Kidney (tissue), 14 donors: ENCODE data around the gene WDR86. TPM values are rescaled to one million over a fixed set of nuclear protein-coding genes. Genes with fewer than 3 reads are reported as not detected.
A peak's percentile ranks its signal among the peaks of the same experiment; 100 is the strongest.

ENCODE experiments used
- DNase-seq, 5 donors: peaks; one replicate each; pipeline ENCODE4 v3.0.0-alpha.2; 2013 to 2020
- FAIRE-seq: peaks from 2 replicates; lab custom pipeline; 2012; peaks lifted over from hg19 to GRCh38; lab: Jason Lieb, UNC
- H3K27ac ChIP-seq, 2 donors: one replicate each; pipeline ENCODE4 v1.7.0; 2013; ENCODE audit warnings: low read depth in 2 of 2, low read length in 2 of 2, inconsistent platforms in 1 of 2
- H3K27me3 ChIP-seq: one replicate; pipeline ENCODE4 v1.7.1; 2013; ENCODE audit warnings: low read length, inconsistent platforms; ENCODE audit not compliant: control insufficient read depth, insufficient read depth
- H3K36me3 ChIP-seq, 3 donors: one replicate each; pipeline versions ENCODE4 v1.7.0 to v1.7.1; 2013; ENCODE audit warnings: low read length in 3 of 3, control low read depth in 1 of 3, inconsistent platforms in 1 of 3; ENCODE audit not compliant: insufficient read depth in 3 of 3, control insufficient read depth in 2 of 3
- H3K4me1 ChIP-seq, 3 donors: one replicate each; pipeline versions ENCODE4 v1.7.0 to v1.7.1; 2013; ENCODE audit warnings: low read length in 3 of 3, inconsistent platforms in 1 of 3, low read depth in 1 of 3; ENCODE audit not compliant: control insufficient read depth in 2 of 3, insufficient read depth in 2 of 3
- H3K4me3 ChIP-seq, 3 donors: one replicate each; pipeline versions ENCODE4 v1.7.0 to v1.8.1; 2013; ENCODE audit warnings: low read length in 3 of 3, control low read depth in 1 of 3, inconsistent platforms in 1 of 3
- H3K9ac ChIP-seq, 3 donors: one replicate each; pipeline versions ENCODE4 v1.7.0 to v1.7.1; 2013; ENCODE audit warnings: low read length in 3 of 3, control low read depth in 1 of 3, inconsistent platforms in 1 of 3
- H3K9me3 ChIP-seq, 3 donors: one replicate each; pipeline versions ENCODE4 v1.7.0 to v1.7.1; 2013; ENCODE audit warnings: low read length in 3 of 3, control low read depth in 1 of 3, inconsistent platforms in 1 of 3; ENCODE audit not compliant: control insufficient read depth in 2 of 3, insufficient read depth in 1 of 3
- intact Hi-C: fragments of 100-400 bp; cut with DNase I; formaldehyde crosslinking; loops from one replicate; pipeline ENCODE4 v1.11.1; 2022
- polyA plus RNA-seq: library from polyadenylated mRNA; stranded (reverse); fragments of 350-450 nt; fragmentation: Illumina TruSeq; extraction: RNeasy Lipid Tissue Mini Kit (QIAGEN cat#74804); gene quantifications from one replicate; pipeline ENCODE4 v1.2.3, GENCODE V29; 2014; ENCODE audit warnings: low read depth, low replicate concordance; ENCODE audit not compliant: insufficient read depth
- total RNA-seq: library from RNA; stranded (reverse); fragmentation: NEBNext Ultra II Directional; extraction: Animal tissue kit (Norgen Biotek cat#: 25700); gene quantifications from one replicate; pipeline ENCODE4 v1.2.1, GENCODE V29; 2021
- TF ChIP-seq, protein P1 (sequence below): IDR thresholded peaks from 3 replicates; pipeline ENCODE4 v1.5.1; 2012; ENCODE audit warnings: mild to moderate bottlenecking, moderate library complexity, borderline replicate concordance; ENCODE audit not compliant: insufficient read depth; ENCODE audit errors: extremely low read depth
- donor health status: control.
- donor health status: control.
- donor health status: control.
- donor health status: control.
- donor health status: control.
- donor health status: DM: yes; HTN: yes; CAD: no.
- donor health status: Normal renal cell carcinoma (clear cell type).

The WDR86 gene
- total and polyA plus RNA-seq, 2 donors from 2014 or later: 1.8 to 5.9 TPM

DNA sequence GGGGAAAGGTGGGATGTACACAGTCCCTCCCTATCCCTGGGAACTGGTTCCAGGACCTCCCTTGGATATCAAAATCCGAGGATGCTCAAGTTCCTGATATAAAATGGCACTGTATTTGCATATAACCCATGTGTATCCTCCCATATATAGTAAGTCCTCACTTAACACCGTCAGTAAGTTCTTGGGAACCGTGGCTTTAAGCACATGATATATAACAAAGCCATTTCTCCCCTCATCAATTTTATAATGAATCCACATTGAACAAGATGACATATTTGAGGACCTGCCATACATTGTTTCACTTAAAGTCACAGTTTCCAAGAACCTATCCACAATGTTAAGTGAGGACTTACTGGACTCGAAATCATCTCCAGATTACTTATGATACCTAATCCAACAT is 24.7 kb upstream of the WDR86 start:
- H3K27ac ChIP-seq: no peak overlapping the region
- H3K4me3 ChIP-seq: no peak overlapping the region

DNA sequence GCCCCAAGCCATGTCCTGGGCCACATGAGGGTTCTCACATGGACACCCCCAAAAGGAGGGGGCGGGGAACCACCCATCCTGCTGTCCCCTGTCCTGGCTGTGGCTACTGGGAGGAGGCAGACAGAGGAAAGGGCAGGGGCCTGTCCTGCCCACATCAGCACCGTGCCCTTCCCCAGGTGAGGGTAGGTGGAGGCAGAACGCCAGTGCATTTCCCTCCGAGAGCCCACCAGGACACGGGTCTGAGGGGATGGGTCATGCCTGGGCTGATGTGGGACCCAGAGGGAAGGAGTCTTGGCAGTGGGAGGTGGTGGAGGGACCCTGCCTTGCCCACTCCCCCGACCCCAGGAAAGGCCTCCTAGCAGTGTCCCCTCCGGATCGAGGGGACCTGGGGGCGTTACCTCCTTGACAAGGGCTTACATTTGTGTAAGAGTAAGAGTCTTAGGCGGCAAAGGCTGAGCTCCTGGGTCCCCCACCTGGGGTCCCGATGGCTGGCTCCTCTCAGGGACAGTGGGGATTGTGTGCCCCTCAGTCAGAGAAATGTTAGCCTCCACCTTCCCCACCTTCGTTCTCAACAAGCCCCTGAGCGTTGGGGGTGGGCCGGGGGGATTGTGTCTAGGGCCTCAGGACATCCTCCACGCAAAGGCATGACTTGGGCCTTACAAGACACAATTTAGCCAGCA is 24.0 kb upstream of the WDR86 start:
- no peaks in the 10 kb centered on the region for H3K9me3 ChIP-seq
- FAIRE-seq (no peak), DNase-seq (peak in 1 of 5 donors; percentile 39)
- no peaks in the 10 kb centered on the region for H3K27me3 ChIP-seq
- H3K36me3 ChIP-seq: no peaks in the 10 kb centered on the region
- no peak overlapping the region for H3K27ac ChIP-seq
- H3K9ac ChIP-seq: no peak overlapping the region
- H3K4me3 ChIP-seq: no peak overlapping the region
- H3K4me1 ChIP-seq: peaks cover 0 to 8% (median 6%) of the 10 kb centered on the region in 3 donors
- intact Hi-C loops: no loop called here
- TF ChIP-seq, protein P1, sequence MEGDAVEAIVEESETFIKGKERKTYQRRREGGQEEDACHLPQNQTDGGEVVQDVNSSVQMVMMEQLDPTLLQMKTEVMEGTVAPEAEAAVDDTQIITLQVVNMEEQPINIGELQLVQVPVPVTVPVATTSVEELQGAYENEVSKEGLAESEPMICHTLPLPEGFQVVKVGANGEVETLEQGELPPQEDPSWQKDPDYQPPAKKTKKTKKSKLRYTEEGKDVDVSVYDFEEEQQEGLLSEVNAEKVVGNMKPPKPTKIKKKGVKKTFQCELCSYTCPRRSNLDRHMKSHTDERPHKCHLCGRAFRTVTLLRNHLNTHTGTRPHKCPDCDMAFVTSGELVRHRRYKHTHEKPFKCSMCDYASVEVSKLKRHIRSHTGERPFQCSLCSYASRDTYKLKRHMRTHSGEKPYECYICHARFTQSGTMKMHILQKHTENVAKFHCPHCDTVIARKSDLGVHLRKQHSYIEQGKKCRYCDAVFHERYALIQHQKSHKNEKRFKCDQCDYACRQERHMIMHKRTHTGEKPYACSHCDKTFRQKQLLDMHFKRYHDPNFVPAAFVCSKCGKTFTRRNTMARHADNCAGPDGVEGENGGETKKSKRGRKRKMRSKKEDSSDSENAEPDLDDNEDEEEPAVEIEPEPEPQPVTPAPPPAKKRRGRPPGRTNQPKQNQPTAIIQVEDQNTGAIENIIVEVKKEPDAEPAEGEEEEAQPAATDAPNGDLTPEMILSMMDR: no peak

More for the DNA sequence above, 24.7 kb upstream of the WDR86 start:
- DNase-seq: no peak
- Histone ChIP-seq H3K27me3 (no peaks in the 10 kb centered on the region), H3K36me3 (no peaks in the 10 kb centered on the region), H3K4me1 (peaks cover 0 to 2% (median 2%) of the 10 kb centered on the region in 3 donors), H3K9me3 (no peaks in the 10 kb centered on the region), H3K9ac (no peak overlapping the region)
- TF ChIP-seq, protein P1: no peak
- intact Hi-C loops: no loop called here
- FAIRE-seq: no peak

GRCh38 chr7:151432658-151433521 is 23.1 kb upstream of the WDR86 start:
- TF ChIP-seq, protein P1: no peak
- DNase-seq (peak in 2 of 5 donors; percentile 40 to 55), FAIRE-seq (no peak)
- intact Hi-C loops: no loop called here
- no peak overlapping the region for H3K9ac ChIP-seq
- H3K4me1 ChIP-seq: peaks cover 0 to 8% (median 6%) of the 10 kb centered on the region in 3 donors
- no peaks in the 10 kb centered on the region for H3K36me3 ChIP-seq
- no peak overlapping the region for H3K4me3 ChIP-seq
- no peak overlapping the region for H3K27ac ChIP-seq
- no peaks in the 10 kb centered on the region for H3K9me3 ChIP-seq
- no peaks in the 10 kb centered on the region for H3K27me3 ChIP-seq
